BE2C (cell line): Measurements from ENCODE around the gene MAML2.

Experiments used
- DNase-seq: peaks from one replicate; pipeline ENCODE4 v3.0.0-alpha.2; 2020
- H3K27me3 ChIP-seq: fragments of 250-450 bp; sonication (Bioruptor Pico); 2 replicates; pipeline ENCODE4 v1.5.1; 2020; ENCODE audit warnings: mild to moderate bottlenecking
- H3K36me3 ChIP-seq: fragments of 250-450 bp; sonication (Bioruptor Pico); 2 replicates; pipeline ENCODE4 v1.5.1; 2020; ENCODE audit warnings: mild to moderate bottlenecking
- H3K4me1 ChIP-seq: fragments of 250-450 bp; sonication (Bioruptor Pico); 2 replicates; pipeline ENCODE4 v1.5.1; 2020
- H3K4me3 ChIP-seq: 2 replicates; pipeline ENCODE4 v1.5.1; 2011; ENCODE audit warnings: low read depth, low read length
- H3K9me3 ChIP-seq: fragments of 250-450 bp; sonication (Bioruptor Pico); 2 replicates; pipeline ENCODE4 v1.5.1; 2020
- TF ChIP-seq, protein P1 (sequence below): IDR thresholded peaks from 2 replicates; pipeline ENCODE4 v1.5.1; 2012; ENCODE audit warnings: mild to moderate bottlenecking, low read depth, low read length

MAML2 gene

DNA sequence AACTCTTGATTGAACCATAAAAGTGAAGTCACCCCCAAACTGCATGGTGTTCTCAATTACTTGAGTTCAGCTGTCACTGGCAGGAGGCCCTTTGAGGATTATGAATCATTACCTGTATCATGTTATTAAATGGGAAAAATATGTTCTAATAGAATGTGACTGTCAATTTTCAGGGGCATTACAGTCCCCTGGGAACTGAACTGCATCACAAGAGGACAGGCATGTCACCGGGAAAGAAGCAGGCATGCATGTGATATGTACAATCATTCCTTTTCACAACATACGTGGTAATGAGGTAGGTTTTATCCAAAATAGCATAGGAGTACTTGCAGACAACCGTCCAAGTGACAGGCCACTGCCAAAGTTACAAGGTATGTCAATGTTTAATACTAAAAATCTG, 165.8 kb downstream of the MAML2 start:
- DNase-seq: peak; percentile 11
- TF ChIP-seq, protein P1, sequence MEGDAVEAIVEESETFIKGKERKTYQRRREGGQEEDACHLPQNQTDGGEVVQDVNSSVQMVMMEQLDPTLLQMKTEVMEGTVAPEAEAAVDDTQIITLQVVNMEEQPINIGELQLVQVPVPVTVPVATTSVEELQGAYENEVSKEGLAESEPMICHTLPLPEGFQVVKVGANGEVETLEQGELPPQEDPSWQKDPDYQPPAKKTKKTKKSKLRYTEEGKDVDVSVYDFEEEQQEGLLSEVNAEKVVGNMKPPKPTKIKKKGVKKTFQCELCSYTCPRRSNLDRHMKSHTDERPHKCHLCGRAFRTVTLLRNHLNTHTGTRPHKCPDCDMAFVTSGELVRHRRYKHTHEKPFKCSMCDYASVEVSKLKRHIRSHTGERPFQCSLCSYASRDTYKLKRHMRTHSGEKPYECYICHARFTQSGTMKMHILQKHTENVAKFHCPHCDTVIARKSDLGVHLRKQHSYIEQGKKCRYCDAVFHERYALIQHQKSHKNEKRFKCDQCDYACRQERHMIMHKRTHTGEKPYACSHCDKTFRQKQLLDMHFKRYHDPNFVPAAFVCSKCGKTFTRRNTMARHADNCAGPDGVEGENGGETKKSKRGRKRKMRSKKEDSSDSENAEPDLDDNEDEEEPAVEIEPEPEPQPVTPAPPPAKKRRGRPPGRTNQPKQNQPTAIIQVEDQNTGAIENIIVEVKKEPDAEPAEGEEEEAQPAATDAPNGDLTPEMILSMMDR: no peak
- Histone ChIP-seq H3K36me3 (no peaks in the 10 kb centered on the region), H3K9me3 (no peaks in the 10 kb centered on the region), H3K4me3 (no peak overlapping the region), H3K27me3 (no peaks in the 10 kb centered on the region), H3K4me1 (peaks cover 22% of the 10 kb centered on the region)

GRCh38 chr11:96173906-96174305, 169.1 kb downstream of the MAML2 start:
- TF ChIP-seq, protein P1: no peak
- peaks cover 18% of the 10 kb centered on the region for H3K4me1 ChIP-seq

GRCh38 chr11:96173422-96173821, 169.6 kb downstream of the MAML2 start:
- Histone ChIP-seq H3K4me3 (no peak overlapping the region), H3K36me3 (no peaks in the 10 kb centered on the region), H3K27me3 (no peaks in the 10 kb centered on the region), H3K4me1 (peaks cover 13% of the 10 kb centered on the region), H3K9me3 (no peaks in the 10 kb centered on the region)
- DNase-seq: no peak
- TF ChIP-seq, protein P1: no peak

More at GRCh38 chr11:96173906-96174305, 169.1 kb downstream of the MAML2 start:
- no peaks in the 10 kb centered on the region for H3K9me3 ChIP-seq
- H3K4me3 ChIP-seq: no peak overlapping the region
- no peaks in the 10 kb centered on the region for H3K27me3 ChIP-seq
- no peaks in the 10 kb centered on the region for H3K36me3 ChIP-seq
- no peak for DNase-seq

DNA sequence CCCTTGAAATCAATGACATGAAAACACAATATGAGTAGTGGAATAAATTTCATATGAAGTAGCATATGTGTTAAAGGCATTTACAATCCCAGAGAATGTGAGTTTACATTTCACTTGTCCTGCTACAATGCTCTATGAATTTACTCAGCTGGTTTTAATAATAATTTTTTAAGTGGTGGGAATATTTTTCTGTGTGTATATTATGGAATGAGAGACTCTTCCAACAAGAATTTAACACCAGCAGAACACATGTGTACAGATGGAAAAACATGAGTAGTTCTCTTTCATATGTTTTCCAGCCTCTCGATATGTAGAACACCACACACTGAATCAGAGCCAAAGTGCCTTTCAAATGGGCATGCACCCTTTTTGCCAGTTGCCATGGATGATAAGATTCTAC, 170.4 kb downstream of the MAML2 start:
- DNase-seq: no peak
- Histone ChIP-seq H3K9me3 (no peaks in the 10 kb centered on the region), H3K36me3 (no peaks in the 10 kb centered on the region), H3K4me3 (no peak overlapping the region), H3K27me3 (no peaks in the 10 kb centered on the region), H3K4me1 (peaks cover 9% of the 10 kb centered on the region; the same call in 1 of the 2 replicates)
- TF ChIP-seq, protein P1: no peak

- DNase-seq: no peak
- TF ChIP-seq, protein P1: no peak
- no peak overlapping the region for H3K4me3 ChIP-seq
- H3K4me1 ChIP-seq: no peaks in the 10 kb centered on the region
- no peaks in the 10 kb centered on the region for H3K27me3 ChIP-seq
- H3K36me3 ChIP-seq: no peaks in the 10 kb centered on the region
- no peaks in the 10 kb centered on the region for H3K9me3 ChIP-seq
Measured at GRCh38 chr11:96169250-96169649, 173.7 kb downstream of the MAML2 start.

GRCh38 chr11:96168623-96169022, 174.4 kb downstream of the MAML2 start:
- H3K27me3 ChIP-seq: no peaks in the 10 kb centered on the region
- no peaks in the 10 kb centered on the region for H3K9me3 ChIP-seq
- H3K4me1 ChIP-seq: no peaks in the 10 kb centered on the region
- TF ChIP-seq, protein P1: no peak
- no peak overlapping the region for H3K4me3 ChIP-seq
- no peaks in the 10 kb centered on the region for H3K36me3 ChIP-seq
- no peak for DNase-seq
